Activated CD8-positive, alpha-beta T cell treated with anti-CD3 and anti-CD28 coated beads for 36 hours (primary cell): ENCODE results near the gene PAPOLA. TPM values are rescaled to one million over a fixed set of nuclear protein-coding genes. Genes with fewer than 3 reads are reported as not detected.

Experiments
- ATAC-seq: fragments of 200-7000 bp; cut with Tn5 transposase; one replicate; pipeline ENCODE4 v1.10.0; 2021; ENCODE audit warnings: mild to moderate bottlenecking, moderate library complexity
- CTCF ChIA-PET: fragments of 350-600 bp; sonication (Branson Sonifier 250); formaldehyde crosslinking; loops from one replicate; lab custom pipeline; 2021; ENCODE audit warnings: antibody characterized with exemption; lab: Charles Lee
- POLR2A ChIA-PET: fragments of 350-600 bp; sonication (Branson Sonifier 250); formaldehyde crosslinking; loops from one replicate; lab custom pipeline; 2021; ENCODE audit warnings: antibody characterized with exemption; lab: Charles Lee
- DNase-seq: peaks from one replicate; pipeline ENCODE4 v3.0.0-alpha.2; 2020
- H3K27ac Mint-ChIP-seq: one replicate; pipeline ENCODE4 v1.8.0; 2021; ENCODE audit warnings: mild to moderate bottlenecking, mixed read lengths
- H3K27me3 Mint-ChIP-seq: one replicate; pipeline ENCODE4 v1.8.0; 2021; ENCODE audit warnings: mixed read lengths
- H3K36me3 Mint-ChIP-seq: one replicate; pipeline ENCODE4 v1.8.0; 2021; ENCODE audit warnings: low read depth, mixed read lengths
- H3K4me1 Mint-ChIP-seq: one replicate; pipeline ENCODE4 v1.8.0; 2021; ENCODE audit warnings: low read depth, mixed read lengths
- H3K4me3 Mint-ChIP-seq: one replicate; pipeline ENCODE4 v1.8.0; 2021; ENCODE audit warnings: mild to moderate bottlenecking, moderate library complexity, mixed read lengths
- H3K9me3 Mint-ChIP-seq: one replicate; pipeline ENCODE4 v1.8.0; 2021; ENCODE audit warnings: mixed read lengths
- CTCF ChIP-seq: fragments of 200-600 bp; IDR thresholded peaks from one replicate; pipeline ENCODE4 v1.8.0; 2022; ENCODE audit warnings: antibody characterized with exemption, mild to moderate bottlenecking
- intact Hi-C: fragments of 100-400 bp; cut with micrococcal nuclease; formaldehyde crosslinking; loops from one replicate; pipeline ENCODE4 v1.10.0; 2022
- total RNA-seq, 2 experiments: library from RNA; stranded (reverse); gene quantifications; one replicate each; pipeline ENCODE4 v1.2.3, GENCODE V29; 2021

The PAPOLA gene
- total RNA-seq, 2 experiments from 2014 or later: 176 to 178 TPM

GRCh38 chr14:96567289-96567899 lies 65.2 kb downstream of the PAPOLA start:
- intact Hi-C loops: no loop called here
- Mint-ChIP-seq H3K9me3 (no peaks in the 10 kb centered on the region), H3K27ac (no peak overlapping the region), H3K4me1 (no peaks in the 10 kb centered on the region), H3K27me3 (no peaks in the 10 kb centered on the region), H3K4me3 (no peak overlapping the region), H3K36me3 (peaks cover 35% of the 10 kb centered on the region)
- ChIA-PET POLR2A (no interaction called here), CTCF (interaction anchor here (0.7 to 4.0 kb wide), 13 partner anchors 7 to 176 kb away, joined by 3 to 13 read pairs (median 3); no protein-coding TSS in a partner anchor)
- ATAC-seq (peak; percentile 37), DNase-seq (no peak)
- peak; percentile 50 for TF ChIP-seq CTCF

GRCh38 chr14:96568621-96569020 lies 66.4 kb downstream of the PAPOLA start:
- DNase-seq (no peak), ATAC-seq (no peak)
- Mint-ChIP-seq H3K9me3 (no peaks in the 10 kb centered on the region), H3K36me3 (peaks cover 37% of the 10 kb centered on the region), H3K4me1 (no peaks in the 10 kb centered on the region), H3K27ac (no peak overlapping the region), H3K4me3 (no peak overlapping the region), H3K27me3 (no peaks in the 10 kb centered on the region)
- intact Hi-C loops: no loop called here
- POLR2A ChIA-PET: interaction anchor here (0.6 to 1.7 kb wide), 2 partner anchors 11 to 142 kb away, joined by 3 read pairs; no protein-coding TSS in a partner anchor
- CTCF ChIA-PET: no interaction called here
- TF ChIP-seq CTCF: no peak

- H3K27ac Mint-ChIP-seq: no peak overlapping the region
- ChIA-PET CTCF (interaction anchor here (0.8 kb wide), 1 partner anchor 9 kb away, joined by 3 read pairs; no protein-coding TSS in a partner anchor), POLR2A (interaction anchor here (0.7 kb wide), 1 partner anchor 96 kb away, joined by 3 read pairs; no protein-coding TSS in a partner anchor)
- no peaks in the 10 kb centered on the region for H3K27me3 Mint-ChIP-seq
- H3K4me3 Mint-ChIP-seq: no peak overlapping the region
- H3K36me3 Mint-ChIP-seq: peaks cover 28% of the 10 kb centered on the region
- H3K9me3 Mint-ChIP-seq: no peaks in the 10 kb centered on the region
- ATAC-seq (no peak), DNase-seq (no peak)
- H3K4me1 Mint-ChIP-seq: peaks cover 6% of the 10 kb centered on the region
- intact Hi-C loops: no loop called here
- TF ChIP-seq CTCF: no peak
These were observed 69.1 kb downstream of the PAPOLA start for GRCh38 chr14:96571311-96571710.

- no peak for DNase-seq
- no peak for TF ChIP-seq CTCF
- intact Hi-C loops: no loop called here
- Mint-ChIP-seq H3K36me3 (peaks cover 20% of the 10 kb centered on the region), H3K4me3 (no peak overlapping the region), H3K4me1 (peaks cover 12% of the 10 kb centered on the region), H3K27ac (no peak overlapping the region), H3K9me3 (no peaks in the 10 kb centered on the region), H3K27me3 (no peaks in the 10 kb centered on the region)
- ATAC-seq: no peak
- ChIA-PET CTCF (interaction anchor here (0.8 to 2.3 kb wide), 2 partner anchors 8 to 168 kb away, joined by 3 to 13 read pairs; no protein-coding TSS in a partner anchor), POLR2A (no interaction called here)
These were observed 71.4 kb downstream of the PAPOLA start for GRCh38 chr14:96573473-96574100.

GRCh38 chr14:96574171-96574632 lies 72.0 kb downstream of the PAPOLA start:
- no peak for TF ChIP-seq CTCF
- H3K36me3 Mint-ChIP-seq: peaks cover 20% of the 10 kb centered on the region
- H3K27me3 Mint-ChIP-seq: no peaks in the 10 kb centered on the region
- H3K27ac Mint-ChIP-seq: no peak overlapping the region
- ChIA-PET POLR2A (no interaction called here), CTCF (interaction anchor here (2.3 kb wide), 1 partner anchor 8 kb away, joined by 13 read pairs; no protein-coding TSS in a partner anchor)
- H3K9me3 Mint-ChIP-seq: no peaks in the 10 kb centered on the region
- H3K4me1 Mint-ChIP-seq: peaks cover 12% of the 10 kb centered on the region
- H3K4me3 Mint-ChIP-seq: no peak overlapping the region
- ATAC-seq: no peak
- no peak for DNase-seq
- intact Hi-C loops: no loop called here
